Measurements from ENCODE around the gene ALOXE3.

ALOXE3 gene

DNA sequence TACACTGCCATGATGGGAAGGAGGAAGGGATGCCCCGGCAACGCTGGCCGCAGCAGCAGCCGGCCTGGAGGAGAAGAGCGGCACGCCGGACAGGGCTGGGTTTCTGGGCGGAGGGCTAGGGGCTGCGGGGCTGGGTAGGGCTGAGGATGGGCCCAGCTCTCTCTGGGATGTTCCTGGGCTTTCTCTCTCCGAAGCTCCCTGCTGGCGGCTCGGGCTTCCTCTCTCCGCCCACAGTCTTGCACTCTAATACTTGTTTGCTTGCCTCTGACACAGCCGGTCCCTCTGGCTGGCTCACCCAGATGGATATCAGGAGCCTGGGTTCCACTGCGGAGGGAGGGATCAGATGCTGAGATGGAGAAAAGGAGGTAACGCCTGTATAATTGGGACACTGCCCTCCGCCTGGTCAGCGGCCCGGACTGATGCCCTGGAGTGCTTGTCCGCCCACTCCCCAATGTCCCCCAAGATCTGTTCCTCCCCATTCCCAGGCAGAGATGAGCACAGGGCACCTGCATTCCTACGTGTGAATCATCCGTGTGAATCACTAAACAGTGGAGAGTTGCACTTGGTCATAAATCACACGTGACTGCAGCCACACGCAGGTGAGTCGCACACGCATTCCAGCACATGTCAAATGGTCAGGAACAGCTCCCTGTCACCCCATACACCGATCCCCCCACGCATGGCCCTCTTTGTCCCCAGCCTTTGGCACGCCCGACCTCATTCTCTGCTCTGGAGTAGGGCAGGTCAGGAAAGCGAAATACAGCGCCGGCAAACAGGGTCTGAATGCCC is at the start of gene ALOXE3:
Gene ALOXE3, minus strand, starts transcription at position 535 of the 789 bp plus-strand sequence. Its CDS starts 524 bp downstream, at position 11.
- no peak for DNase-seq (ENCODE audit: low read depth)

DNA sequence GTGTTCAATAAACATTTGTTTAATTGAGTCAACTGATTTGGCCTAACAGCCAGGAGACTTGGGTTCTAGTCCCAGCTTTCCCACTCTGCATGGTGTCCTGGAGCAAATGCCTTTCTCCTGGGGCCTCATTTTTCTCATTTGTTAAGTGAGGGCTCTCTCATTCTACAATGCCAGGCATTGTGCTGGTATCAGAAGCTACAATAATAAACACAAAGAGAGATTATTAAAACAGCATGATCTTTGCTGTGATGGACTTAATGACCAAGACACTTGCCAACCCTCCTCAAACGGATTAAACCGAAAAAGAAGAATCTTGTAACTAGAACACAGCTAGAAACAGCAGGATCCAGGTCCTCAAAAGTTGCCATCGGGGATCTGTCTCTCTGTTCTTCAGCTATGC is 49.2 kb upstream of the ALOXE3 start:
- DNase-seq (ENCODE audit: low read depth), result no peak

DNA sequence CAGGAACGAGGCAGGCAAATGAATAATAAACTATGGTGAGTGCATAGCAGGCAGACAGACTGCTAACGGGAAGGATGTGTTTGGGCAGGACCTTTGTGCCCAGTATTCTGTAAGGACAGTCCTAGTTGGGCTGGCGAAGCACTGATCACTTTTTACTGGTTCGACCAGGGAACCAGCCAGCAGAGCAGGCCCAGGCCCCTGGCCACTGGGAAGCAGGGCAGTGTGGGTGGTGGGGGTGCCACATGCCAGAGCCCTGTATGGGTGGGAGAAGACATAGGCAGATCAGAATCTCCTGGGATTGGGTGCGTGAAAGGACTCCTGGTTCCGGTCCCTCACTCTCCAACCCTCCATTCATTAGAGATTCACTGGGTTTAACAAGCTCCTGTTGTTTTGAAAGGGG is 48.4 kb upstream of the ALOXE3 start:
- DNase-seq (ENCODE audit: low read depth), result no peak

DNA sequence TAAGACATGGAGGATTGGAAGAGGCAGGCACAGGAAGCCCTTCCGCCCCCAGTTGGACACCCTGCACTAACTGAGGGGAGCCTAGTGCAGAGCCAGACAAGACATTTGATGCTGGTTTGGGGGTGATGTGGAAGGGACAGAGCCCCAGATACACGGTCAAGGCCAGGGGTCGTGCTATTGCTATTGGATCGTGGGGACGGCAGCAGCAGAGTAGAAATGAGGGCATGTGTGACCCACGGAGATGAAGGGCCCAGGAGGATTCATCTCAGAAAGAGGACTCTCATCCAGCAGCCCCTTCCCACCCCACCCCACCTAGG is 46.5 kb upstream of the ALOXE3 start:
- no peak for DNase-seq (ENCODE audit: low read depth)

DNA sequence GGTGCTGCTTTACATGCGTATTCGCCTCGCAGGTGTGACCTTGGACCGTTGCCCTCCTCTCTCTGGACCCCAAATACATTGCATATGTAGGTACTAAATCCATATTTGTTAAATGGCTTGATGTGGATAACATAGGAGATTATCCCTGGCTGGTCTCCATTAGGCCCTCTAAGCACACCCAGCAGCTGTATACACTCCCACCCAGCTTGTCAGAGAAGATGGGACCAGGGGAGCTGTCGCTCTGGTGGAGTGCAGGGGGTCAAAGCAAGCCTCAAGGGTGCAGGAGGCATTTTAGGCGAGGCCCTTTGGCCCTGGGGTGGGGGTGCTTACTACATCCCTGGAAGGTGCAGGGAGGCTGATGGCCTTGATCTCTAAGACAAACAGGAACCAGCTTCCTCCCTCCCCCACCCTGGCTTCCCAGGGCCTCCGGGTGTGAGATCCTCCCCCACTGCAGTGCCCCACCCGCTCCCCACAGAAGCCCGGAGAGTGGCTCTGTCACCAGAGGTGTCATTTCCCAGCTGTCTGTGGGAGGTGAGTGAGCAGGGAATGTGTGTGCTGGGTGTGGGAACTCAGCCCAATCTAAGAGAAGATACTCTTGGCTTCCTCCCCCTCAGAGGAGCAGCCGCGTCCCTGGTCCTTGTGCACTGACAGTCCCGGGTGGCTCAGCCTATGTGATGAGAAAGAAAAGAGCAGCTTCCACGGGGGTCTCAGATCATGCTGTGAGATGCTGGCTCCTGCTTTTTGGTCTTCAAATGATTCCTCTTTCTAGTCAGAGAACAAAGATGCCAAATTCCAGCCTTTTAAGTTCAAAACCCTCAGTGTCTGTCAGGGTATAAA is 45.9 kb upstream of the ALOXE3 start:
- peak; percentile 67 for DNase-seq (ENCODE audit: low read depth)

DNA sequence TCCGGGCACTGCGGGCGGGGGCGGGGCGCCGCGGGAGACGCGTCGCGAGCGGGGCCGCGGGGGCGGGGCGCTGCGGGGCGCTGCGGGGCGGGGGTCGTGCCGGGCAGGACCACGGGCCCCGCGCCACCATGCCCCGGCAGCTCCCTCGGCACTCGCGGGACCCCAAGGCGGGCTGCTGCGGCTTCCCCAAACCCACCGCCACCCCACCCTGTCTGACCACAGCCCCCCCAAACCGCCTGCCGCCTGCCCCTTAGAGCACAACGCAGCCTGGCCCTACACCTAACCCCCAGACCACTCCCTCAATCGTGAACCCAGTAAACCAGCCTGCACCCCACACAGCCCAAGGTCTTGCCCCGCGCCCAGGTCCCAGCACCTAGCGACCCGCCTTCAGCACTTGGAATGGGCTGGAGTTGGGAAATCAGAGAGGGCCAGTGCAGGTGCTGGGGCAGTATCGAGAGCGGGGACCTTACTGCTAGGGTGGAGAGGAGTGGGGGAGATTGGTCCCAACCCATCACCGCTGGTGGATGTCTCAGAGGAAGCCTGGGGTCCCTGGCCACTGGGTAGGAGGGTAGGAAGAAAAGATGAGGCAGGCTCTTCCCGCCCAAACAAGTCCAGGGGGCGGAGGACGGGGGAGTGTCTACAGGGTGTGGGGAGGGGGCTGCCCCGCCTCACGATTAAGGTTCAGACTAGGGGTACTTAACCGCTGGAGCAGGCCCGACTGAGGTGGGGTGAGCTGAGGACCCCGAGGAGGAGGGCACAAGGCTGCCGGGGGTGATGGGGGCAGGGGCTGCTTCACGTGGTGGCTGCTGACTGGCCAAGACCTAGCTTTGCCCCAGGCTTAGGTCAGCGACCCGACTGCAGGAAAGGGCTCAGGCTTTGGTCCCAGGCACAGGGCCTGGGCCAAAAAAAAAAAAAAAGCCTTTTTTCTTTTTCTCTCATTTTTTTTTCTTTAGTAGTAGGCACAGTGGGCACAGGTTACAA is 45.0 kb upstream of the ALOXE3 start:
- DNase-seq (ENCODE audit: low read depth), result no peak

DNA sequence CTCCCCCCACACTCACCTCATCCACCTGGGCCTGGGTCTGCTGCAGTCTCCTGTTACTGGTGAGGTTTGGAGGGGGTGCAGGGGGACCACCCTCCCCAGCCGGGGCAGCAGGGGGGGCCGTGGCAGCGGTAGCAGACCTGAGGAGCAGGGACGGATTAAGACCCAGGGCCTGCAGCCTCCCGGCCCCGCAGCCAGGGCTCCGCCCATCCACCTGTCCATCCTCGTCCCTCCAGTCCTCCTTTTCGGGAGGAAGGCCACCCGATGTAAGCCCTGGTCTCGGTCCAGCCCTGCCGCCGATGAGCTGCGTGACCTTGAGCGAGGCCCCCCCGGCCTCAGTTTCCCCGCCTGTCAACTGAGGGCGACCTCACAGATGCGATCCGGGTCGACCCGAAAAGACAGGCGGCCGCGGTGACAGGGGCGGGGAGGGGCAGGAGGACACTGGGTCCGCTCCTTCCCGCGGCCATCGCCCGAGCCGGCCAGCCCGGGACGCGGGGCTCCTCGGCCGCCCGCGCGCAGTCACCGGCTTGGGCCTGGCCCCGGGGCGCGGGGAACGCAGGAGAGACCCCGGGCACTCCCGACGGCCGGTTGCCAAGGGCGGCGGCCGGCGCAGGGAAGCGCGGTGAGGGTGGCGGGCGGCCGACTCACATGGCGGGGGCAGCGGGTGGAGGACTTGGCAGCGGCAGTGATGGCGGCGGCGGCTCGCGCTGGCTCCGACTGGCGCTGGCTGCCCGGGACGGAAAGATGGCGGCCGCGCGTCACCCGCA is 44.1 kb upstream of the ALOXE3 start, which contains the start of gene VAMP2:
Gene VAMP2, minus strand, starts transcription at position 716 of the 764 bp plus-strand sequence. Its CDS starts 69 bp downstream, at position 647.
- no peak for DNase-seq (ENCODE audit: low read depth)

DNA sequence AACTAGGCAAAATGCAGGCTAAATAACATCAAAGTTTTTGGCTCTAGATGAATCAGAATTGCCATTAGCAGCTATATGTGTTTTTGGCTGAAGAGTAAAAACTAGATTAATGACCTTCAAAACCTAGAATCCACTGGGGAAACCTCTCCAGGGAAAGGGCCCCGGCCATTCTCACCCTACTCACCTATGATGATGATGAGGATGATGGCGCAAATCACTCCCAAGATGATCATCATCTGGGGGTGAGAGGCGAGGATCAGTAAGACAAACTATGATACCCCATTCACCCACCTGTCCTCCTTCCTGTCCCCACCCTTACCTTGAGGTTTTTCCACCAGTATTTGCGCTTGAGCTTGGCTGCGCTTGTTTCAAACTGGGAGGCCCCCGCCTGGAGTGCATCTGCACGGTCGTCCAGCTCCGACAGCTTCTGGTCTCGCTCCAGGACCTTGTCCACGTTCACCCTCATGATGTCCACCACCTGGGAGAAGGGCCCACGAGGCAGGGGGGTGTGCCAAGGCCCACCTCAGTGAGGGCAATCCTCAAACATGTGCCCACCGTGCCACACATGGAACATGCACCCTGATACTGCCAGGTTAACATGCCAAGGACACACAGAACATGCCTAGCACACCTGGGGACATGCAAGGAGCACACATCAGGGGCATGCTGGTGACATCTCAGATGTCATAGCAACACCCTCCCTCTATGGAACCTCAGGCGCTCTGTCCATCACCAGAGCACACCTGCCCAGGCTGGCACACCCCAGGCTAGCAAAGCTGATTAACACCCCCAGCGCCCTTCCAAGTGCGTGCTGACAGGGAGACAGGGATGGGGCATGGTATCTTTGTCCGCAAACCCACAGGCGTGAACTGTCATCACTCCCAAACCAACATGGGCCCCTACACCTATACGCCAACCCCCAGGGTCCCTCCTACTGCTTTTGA is 43.2 kb upstream of the ALOXE3 start:
- no peak for DNase-seq (ENCODE audit: low read depth)

DNA sequence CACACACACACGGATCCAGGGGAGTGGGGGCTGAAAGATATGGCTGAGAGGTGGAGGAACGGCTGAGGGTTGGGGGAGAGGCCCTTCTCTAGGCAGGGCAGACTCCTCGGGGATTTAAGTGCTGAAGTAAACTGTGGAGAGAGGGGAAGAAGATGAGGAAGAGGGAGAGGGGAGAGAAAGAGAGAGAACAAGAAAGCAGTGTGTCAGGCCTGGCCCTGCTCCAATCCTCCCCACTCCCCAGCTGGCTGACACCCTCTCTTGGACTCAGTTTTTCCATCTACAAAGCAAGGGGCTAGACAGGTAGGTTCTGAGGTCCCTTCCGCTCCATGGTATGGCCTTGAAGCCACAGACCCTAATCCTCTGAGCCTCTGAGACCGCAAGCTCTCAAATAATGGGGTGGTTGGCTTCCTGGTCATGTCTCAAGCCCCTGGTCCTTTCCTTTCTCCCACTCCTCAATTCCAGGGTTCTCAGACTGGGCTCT is 42.5 kb upstream of the ALOXE3 start:
- DNase-seq (ENCODE audit: low read depth), result no peak

DNA sequence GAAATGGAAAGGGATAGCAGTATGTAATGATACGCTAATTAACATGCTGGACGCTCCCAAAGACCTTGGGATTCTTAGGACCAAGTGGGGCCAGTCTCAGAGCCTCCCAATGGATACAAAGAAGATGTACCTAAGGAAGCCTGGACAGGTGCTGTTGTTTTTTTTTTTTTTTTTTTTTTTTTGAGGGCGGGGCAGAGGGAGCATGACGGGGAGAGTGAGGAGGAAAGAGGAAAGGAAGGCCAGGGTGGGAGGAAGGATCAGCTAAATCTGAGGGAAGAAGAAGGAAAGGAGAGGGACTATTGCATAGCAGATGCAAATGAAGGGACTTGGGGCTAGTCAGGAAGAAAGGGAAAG is 41.9 kb upstream of the ALOXE3 start:
- no peak for DNase-seq (ENCODE audit: low read depth)

DNA sequence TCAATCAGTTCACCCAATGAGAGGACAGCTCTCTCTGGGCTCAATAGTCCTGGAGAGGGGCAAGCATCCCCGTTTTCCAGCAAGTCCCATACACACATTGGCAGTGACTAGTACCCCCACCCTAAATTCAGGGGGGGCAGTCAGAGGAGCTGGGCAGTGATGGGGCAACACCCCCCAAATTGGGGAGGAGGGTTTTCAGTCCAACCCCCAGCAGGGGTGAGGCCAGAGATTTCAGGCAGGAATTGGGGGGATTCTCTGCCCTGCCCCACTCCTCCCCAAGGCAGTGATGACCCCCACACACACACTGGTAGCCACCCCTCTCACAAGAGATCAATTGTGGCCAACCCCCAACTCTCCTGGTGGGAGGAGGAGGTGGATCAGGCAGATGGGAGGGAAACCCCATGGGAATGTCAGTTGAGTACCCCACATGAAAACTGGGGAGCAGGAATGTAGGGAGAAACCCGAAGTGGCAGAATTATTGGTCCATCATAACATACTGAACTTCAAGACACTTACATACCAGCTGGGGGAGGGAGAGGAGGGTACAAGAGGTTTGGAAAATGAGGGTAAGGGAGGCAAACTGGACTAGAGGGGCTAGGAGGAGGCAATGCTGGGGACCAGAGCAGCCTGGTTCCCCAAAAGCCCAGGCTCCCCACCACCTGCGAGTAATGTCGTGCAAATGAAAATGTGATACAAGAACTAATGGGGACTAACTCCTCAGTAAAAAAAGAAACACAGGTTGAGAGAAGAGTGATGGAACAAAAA is 41.3 kb upstream of the ALOXE3 start:
- DNase-seq (ENCODE audit: low read depth), result no peak

DNA sequence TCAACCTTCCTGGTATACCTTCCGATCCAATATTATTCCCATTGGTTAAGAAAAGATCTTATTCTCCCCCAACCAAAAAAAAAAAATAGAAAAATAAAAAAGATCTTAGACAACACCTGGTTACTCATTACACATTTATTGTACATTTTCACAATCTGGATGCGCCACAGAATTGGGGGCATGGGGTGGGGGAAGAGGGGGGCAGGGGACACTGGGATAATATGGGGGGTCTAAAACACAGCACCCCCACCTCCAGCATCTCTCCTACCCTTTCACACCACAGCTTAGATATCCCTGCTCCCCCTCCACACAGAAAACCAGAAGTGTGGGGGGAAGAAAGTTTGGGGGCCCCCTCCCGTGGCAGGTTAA is 40.7 kb upstream of the ALOXE3 start:
- no peak for DNase-seq (ENCODE audit: low read depth)

DNA sequence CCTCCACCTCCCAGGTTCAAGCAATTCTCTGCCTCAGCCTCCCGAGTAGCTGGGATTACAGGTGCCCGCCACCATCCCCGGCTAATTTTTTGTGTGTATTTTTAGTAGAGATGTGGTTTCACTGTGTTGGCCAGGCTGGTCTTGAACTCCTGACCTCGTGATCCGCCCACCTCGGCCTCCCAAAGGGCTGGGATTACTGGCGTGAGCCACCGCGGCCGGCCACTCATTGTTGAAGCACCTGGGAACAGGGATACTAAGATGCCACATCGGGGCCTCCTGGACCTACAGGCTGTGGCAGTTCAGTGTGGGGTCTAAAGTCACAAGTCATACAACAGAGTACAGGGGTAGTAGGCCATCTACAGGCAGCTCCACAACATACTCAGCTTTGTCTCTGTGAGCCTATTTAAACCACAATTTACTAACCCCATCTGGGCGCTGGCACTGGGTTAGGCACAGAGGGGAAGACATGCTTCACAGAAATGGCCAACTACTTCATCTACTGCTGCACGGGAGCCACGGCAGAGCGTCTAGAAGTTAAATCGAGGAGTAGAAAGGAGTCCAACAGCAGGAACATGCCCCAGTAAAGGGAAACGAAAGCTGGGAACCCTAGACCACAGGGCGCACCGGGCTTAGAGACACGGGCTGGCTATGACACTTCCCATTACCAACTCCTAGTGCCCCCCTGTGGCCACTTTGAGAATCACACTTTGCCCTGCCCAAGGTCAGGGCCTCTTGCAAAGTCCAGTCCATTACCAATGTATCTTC is 40.1 kb upstream of the ALOXE3 start:
- peak; percentile 91 for DNase-seq (ENCODE audit: low read depth)

DNA sequence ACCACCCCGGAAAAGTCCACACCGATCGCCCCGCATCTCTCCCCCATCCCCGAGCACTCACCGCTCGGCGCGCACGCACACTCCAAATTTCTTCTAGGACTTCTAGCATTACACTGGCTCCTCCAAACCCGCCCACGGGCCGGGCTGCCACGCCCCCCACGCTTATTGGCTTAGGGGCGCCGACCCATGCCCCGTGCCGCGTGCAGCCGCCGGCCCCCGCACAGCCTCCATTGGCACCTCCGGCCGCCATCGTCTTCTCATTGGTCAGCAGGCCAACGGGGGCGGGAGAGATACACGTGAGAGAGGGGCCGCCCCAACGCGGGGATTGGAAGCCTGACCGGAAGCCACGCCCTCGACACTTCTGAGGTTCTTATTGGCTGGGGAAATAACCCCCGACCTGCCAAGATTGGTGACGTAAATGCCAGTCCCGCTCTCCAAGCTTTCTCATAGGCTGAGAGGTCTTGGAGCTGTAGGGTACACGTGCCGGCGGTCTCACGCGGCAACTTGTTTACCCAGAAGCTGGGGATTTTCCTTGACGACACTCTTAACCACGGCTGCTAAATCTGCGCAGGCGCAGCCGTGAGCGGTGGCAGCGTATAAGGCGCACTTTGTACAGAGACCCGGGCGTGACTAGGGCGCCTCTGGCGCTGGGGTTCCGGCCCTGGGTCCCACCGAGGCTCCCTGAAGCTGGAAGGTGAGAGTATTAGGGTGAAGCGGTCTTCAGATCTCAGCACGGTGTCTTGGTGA is 38.1 kb upstream of the ALOXE3 start:
- peak; percentile 100 for DNase-seq (ENCODE audit: low read depth)

DNA sequence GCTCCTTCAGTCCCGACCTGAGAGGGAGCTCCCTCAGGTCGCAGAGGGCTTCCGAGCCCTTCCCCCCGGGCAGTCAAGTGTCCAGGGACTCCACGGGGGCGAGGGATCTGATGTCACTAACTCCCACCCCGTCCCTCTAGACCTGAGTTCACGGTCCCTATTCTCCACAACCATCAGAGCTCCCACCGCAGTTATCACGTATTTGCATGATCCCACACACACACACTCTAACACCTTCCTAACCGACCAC is 37.6 kb upstream of the ALOXE3 start:
- no peak for DNase-seq (ENCODE audit: low read depth)

DNA sequence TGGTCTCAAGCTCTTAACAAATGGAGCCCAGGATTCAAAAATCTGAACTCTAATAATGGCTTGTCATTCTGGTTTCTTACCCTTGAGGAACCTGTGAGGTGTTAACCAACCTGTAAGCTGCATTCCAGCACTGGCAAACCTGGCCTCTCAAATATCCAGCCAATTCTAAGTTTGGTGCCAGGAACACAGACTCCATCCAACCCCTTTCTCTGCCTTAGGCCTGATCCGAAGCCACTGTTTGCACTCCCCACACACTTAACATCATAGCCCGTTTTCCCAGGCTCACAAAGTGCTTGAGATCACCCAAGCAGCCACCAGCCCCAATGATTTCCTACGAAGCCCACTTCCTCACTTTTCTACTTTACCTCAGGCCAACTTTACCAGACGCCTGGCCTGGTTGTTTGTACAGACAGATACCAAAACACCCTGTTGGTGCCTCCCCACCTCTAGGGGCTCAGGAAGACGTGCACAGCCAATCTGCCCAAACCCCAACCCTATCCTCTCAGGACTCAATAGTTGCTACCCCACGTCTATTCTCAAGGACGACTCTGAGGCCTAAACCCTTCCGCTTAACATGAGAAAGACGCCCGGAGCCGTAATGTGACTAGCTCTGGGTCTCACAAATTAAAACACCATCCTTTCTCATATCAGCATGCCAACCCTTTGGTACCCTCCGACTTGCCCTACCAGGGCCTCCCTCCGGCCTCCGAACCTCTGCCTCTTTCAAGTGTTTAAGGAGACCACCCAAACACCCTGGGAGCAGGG is 37.1 kb upstream of the ALOXE3 start:
- no peak for DNase-seq (ENCODE audit: low read depth)

DNA sequence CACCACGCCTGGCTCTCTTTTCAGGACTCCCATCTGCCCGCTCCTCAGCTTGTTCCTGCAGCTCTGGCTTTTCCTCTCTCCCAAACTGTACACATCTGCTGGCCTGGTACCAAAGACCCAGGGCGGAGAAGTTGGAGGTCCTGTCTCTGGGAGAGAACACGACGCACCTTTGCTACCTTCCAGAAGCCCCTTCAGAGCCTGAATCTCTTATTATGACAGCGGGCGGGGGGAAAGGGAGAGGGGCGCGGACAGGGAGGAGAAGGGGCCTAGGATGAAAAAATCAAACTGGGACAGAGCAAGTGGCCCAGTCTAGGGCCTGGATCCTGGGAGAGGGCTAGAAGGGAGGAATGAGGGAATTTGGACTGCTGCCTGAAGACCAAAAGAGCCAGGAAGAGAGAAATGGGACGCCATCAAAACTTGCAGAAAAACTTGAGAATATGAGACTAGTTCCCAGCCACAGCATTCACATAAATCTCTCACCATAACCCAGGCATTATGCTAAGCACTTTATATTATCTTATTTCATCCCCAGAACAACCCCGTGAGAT is 36.4 kb upstream of the ALOXE3 start:
- no peak for DNase-seq (ENCODE audit: low read depth)

All from stimulated activated CD8-positive, alpha-beta memory T cell treated with anti-CD3 and anti-CD28 coated beads, Interleukin-7, amount 100 ng/mL, for 24 hours (primary cell).